ENCODE results near the gene SMAD6. TPM values are rescaled to one million over a fixed set of nuclear protein-coding genes. Genes with fewer than 3 reads are reported as not detected.
"Not testable (repeated sequence)": the region's sequence is repeated elsewhere in the genome, so short reads cannot be mapped to it uniquely, and the experiment has no call there.

The SMAD6 gene
- polyA plus RNA-seq, 3 donors = 23.0 to 29.1 (median 23.0) TPM

DNA sequence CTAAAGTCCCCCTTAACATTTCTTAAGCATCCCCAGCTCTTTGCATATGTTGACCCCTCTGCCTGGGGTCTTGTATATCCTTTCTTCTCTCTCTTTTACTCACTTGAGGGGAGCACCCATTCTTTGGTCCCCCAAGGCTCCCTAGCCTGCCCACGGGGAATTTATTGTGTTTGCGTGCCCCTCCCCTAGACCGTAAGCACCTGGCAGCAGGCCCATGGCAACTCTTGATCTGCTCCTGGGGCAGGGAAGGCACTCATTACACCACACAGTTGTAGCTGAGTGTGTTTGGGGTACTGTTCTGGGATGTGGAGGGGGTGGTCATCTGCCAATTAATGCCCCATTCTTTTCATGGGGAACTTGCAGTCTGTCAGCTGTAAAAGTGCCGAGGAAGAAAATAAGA lies 27.3 kb upstream of the SMAD6 start:
- no peak for DNase-seq (ENCODE audit: low read depth in 3 of 3, low spot score in 2 of 3)

GRCh38 chr15:66675446-66675845 lies 26.6 kb upstream of the SMAD6 start:
- DNase-seq (ENCODE audit: low read depth in 3 of 3, low spot score in 2 of 3) = no peak

GRCh38 chr15:66677336-66677735 lies 24.7 kb upstream of the SMAD6 start:
- no peak for DNase-seq (ENCODE audit: low read depth in 3 of 3, low spot score in 2 of 3)

GRCh38 chr15:66679061-66679656 lies 22.9 kb upstream of the SMAD6 start:
- no peak for DNase-seq (ENCODE audit: low read depth in 3 of 3, low spot score in 2 of 3)

- DNase-seq (ENCODE audit: low read depth in 3 of 3, low spot score in 2 of 3) = no peak
Measured at GRCh38 chr15:66679657-66680108, 22.4 kb upstream of the SMAD6 start.

DNA sequence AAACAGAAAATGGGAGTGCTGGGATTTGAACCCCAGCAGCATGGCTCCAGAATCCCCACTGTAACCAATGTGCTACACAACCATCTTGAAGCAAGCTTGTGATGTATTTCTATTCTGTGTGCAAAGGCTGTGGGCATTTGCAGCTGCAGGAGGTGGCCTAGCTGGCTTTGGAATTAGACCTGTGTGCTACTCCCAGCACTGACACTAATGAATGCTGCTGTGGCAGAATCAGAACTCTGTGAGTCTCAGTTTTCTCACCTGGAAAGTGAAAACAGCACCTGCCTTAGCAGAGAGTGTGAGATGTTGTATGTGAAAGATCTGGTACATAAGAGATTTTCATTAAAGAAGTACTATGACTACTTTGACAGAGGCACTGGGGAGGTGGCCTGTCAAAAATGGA lies 21.5 kb upstream of the SMAD6 start:
- no peak for DNase-seq (ENCODE audit: low read depth in 3 of 3, low spot score in 2 of 3)

- DNase-seq (ENCODE audit: low read depth in 3 of 3, low spot score in 2 of 3) = no peak
Measured at GRCh38 chr15:66681395-66681794, 20.6 kb upstream of the SMAD6 start.

GRCh38 chr15:66682246-66682645 lies 19.8 kb upstream of the SMAD6 start:
- no peak for DNase-seq (ENCODE audit: low read depth in 3 of 3, low spot score in 2 of 3)

DNA sequence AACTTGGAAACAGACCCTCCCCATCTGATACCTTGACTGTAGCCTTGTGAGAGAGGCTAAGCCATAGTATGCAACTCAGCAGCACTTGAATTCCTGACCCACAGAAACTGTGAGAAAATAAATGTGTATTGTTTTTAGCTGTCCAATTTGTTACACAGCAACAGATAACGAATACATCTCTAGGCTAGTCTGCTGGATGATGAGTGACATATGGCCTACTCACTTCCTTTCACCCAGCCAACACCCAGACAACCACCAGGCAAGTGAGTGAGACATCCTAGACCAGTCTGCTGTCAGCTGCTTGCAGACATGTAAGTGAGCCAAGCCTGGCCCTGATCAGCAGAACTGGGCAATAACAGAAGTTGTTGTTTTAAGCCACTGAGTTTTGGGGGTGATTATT lies 19.2 kb upstream of the SMAD6 start:
- DNase-seq (ENCODE audit: low read depth in 3 of 3, low spot score in 2 of 3) = no peak

GRCh38 chr15:66684136-66684681 lies 17.8 kb upstream of the SMAD6 start:
- DNase-seq (ENCODE audit: low read depth in 3 of 3, low spot score in 2 of 3) = no peak

DNA sequence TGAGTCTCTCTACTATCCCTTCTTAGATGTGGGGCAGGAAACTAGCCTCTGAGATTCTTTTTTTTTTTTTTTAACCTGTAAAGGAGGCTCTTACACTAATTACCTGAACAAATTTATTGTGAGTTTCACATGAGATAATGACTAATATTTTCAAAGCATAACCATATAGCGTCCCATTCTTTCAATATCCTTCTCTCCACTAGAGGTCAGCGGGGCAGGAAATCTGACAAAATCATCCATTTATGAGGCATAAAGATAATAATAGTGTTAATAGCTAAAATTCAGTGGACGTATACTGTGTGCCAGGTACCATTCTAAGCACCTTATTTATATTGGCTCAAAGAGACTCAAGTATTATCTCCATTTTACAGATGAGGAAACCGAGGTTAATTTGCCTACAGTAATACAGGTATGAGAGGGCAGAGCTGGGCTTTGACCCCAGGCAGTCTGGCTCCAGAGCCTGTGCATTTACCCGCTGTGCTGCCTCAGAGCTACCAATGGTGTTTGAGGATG lies 16.3 kb upstream of the SMAD6 start:
- no peak for DNase-seq (ENCODE audit: low read depth in 3 of 3, low spot score in 2 of 3)

GRCh38 chr15:66690912-66691311 lies 11.1 kb upstream of the SMAD6 start:
- not testable (repeated sequence) for DNase-seq (ENCODE audit: low read depth in 3 of 3, low spot score in 2 of 3)

GRCh38 chr15:66691727-66692126 lies 10.3 kb upstream of the SMAD6 start:
- DNase-seq (ENCODE audit: low read depth in 3 of 3, low spot score in 2 of 3) = no peak

GRCh38 chr15:66692391-66692790 lies 9.6 kb upstream of the SMAD6 start:
- no peak for DNase-seq (ENCODE audit: low read depth in 3 of 3, low spot score in 2 of 3)

DNA sequence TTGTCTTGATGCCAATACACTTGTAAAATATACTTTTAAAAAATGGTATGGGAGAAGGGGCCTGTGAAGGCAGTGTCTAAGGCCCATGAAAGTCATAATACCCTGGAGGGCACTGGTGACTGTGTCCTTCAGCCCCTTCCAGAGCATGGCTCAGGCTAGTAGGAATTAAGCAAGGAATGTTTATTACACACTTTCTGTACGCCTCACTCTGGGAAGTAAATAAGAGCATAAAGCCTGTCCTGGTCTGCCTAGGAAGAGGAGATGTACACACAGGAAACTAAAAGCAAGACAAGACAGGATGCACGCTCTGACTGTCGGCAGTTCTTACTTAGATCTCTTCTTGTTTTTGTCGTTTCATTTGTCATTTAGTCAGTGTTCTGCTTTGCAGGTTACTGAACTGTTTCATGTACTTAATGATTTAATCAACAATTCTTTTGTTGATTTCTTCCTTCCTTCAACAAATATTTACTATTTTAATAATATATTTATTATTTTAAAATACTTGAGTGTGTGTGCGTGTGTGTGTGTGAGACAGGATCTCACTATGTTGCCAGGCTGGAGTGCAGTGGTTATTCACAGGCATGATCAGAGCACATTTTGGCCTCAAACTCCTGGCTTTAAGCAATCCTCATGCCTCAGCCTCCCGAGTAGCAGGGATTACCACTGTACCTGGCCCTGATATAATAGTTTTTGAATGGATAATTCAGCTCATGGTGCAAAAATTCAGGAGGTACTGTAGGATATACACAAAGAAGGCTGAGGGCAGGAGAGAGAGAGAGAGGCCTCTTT lies 9.0 kb upstream of the SMAD6 start:
- DNase-seq (ENCODE audit: low read depth in 3 of 3, low spot score in 2 of 3) = no peak

DNA sequence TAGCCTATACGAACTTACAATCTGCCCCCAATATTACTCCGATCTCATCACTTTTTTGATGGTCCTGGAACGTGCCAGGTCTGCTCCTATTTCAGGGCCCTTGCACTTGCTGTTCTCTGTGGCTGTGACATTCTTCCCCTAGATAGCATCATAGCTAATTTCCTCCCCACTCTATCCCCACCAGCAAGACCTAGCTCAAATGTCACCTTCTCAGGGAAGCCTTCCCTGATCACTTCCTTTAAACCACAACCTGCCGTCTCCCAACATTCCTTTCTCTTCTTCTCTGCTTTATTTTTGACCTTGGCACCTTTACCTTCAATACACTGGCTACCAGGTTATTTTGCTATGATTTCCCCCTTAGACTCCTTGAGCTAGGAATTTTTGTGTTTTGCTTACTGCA lies 5.3 kb upstream of the SMAD6 start:
- no peak for DNase-seq (ENCODE audit: low read depth in 3 of 3, low spot score in 2 of 3)

DNA sequence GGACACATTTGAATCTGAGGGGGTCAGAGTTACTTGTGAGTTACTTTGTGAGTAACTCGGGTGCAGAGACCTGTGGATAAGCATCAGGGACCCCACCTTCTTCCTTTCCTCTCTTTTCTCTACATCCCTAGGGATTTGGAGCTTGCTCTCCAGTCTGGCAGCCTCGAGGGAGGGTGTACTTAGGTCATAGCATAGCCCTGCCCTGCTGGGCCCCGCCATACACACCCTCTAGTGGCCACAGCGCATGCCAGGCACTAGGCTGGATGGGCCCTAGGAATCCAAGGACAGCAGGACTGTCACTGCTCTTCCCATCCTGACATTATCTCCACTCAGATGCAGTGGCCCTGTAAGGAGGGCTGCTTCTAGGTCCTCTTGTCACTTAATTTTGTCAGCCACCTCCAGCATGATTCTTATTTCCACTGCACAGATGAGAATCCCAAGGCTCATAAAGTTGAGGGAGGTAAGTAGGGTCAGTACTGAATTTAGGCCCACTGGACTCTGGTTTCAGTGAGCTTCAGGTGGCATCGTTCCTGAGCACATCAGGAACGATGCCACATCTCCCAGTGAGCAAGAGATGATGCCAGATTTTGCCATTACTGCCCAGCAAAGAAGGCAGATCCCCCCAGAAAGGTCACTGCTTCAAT lies 3.6 kb upstream of the SMAD6 start:
- no peak for DNase-seq (ENCODE audit: low read depth in 3 of 3, low spot score in 2 of 3)

- DNase-seq (ENCODE audit: low read depth in 3 of 3, low spot score in 2 of 3) = no peak
Measured at GRCh38 chr15:66698971-66699370, 3.1 kb upstream of the SMAD6 start.

DNA sequence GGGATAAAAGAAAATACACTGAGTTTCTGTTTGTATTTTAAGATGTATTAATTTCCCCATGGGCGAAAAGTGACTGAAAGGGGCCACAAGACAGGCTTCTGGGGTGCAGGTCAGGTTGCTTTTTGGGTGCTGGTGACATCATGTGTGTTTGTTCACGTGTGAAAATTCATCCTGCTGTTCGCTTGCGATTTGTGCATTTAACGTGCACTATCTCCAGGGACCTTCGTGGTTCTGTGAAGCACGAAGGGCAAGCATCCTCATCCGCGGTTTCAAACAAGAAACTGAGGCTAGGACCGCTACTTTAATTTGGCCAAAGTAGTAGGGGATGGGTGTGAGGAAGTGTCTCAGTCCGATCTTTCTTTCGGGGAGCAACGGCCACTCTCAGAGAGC lies 1.6 kb upstream of the SMAD6 start:
- no peak for DNase-seq (ENCODE audit: low read depth in 3 of 3, low spot score in 2 of 3)

GRCh38 chr15:66700802-66701421 lies 1.1 kb upstream of the SMAD6 start:
- DNase-seq (ENCODE audit: low read depth in 3 of 3, low spot score in 2 of 3) = peak in 2 of 3 donors; percentile 93
